MM.1S (cell line): ENCODE measurements around the gene PTPRK.

ENCODE experiments used
- DNase-seq: peaks from one replicate; pipeline ENCODE4 v3.0.0-alpha.2; 2015
- H2AFZ ChIP-seq: fragments of 300-600 bp; sonication (generic); 2 replicates; pipeline ENCODE4 v1.6.0; 2016; ENCODE audit warnings: antibody characterized with exemption, low read length
- H3F3A ChIP-seq: fragments of 300-600 bp; sonication (generic); 2 replicates; pipeline ENCODE4 v1.6.1; 2016; ENCODE audit warnings: mild to moderate bottlenecking, antibody characterized with exemption, low read length, moderate library complexity, mixed read lengths; ENCODE audit not compliant: insufficient read depth
- H3K27ac ChIP-seq: fragments of 300-600 bp; sonication (generic); 2 replicates; pipeline ENCODE4 v1.5.1; 2016; ENCODE audit warnings: mild to moderate bottlenecking, low read length
- H3K27me3 ChIP-seq: fragments of 300-600 bp; sonication (generic); replicated peaks from 2 replicates; pipeline ENCODE4 v1.6.0; 2016; ENCODE audit warnings: low read length; ENCODE audit not compliant: insufficient read depth
- H3K36me3 ChIP-seq: fragments of 300-600 bp; sonication (generic); replicated peaks from 2 replicates; pipeline ENCODE4 v1.6.1; 2016; ENCODE audit warnings: mild to moderate bottlenecking, low read length, mixed read lengths; ENCODE audit not compliant: insufficient read depth
- H3K4me1 ChIP-seq: fragments of 300-600 bp; sonication (generic); 2 replicates; pipeline ENCODE4 v1.6.1; 2016; ENCODE audit warnings: low read length, mixed read lengths
- H3K4me2 ChIP-seq: fragments of 300-600 bp; sonication (generic); 2 replicates; pipeline ENCODE4 v1.6.0; 2016; ENCODE audit warnings: low read depth, low read length
- H3K4me3 ChIP-seq: fragments of 300-600 bp; sonication (generic); 2 replicates; pipeline ENCODE4 v1.5.1; 2016; ENCODE audit warnings: low read length, mixed read lengths
- H3K79me2 ChIP-seq: fragments of 300-600 bp; sonication (generic); 2 replicates; pipeline ENCODE4 v1.6.1; 2016; ENCODE audit warnings: mixed run types, low read length, mixed read lengths
- H3K9ac ChIP-seq: fragments of 300-600 bp; sonication (generic); 2 replicates; pipeline ENCODE4 v1.6.1; 2016; ENCODE audit warnings: low read length, mixed read lengths
- H3K9me2 ChIP-seq: fragments of 300-600 bp; sonication (generic); replicated peaks from 2 replicates; pipeline ENCODE4 v1.6.1; 2016; ENCODE audit warnings: mild to moderate bottlenecking, low read length, mixed read lengths; ENCODE audit not compliant: insufficient read depth
- H3K9me3 ChIP-seq: fragments of 300-600 bp; sonication (generic); replicated peaks from 2 replicates; pipeline ENCODE4 v1.6.1; 2016; ENCODE audit warnings: mild to moderate bottlenecking, low read length, mixed read lengths; ENCODE audit not compliant: insufficient read depth
- H4K20me1 ChIP-seq: fragments of 300-600 bp; sonication (generic); 2 replicates; pipeline ENCODE4 v1.6.1; 2016; ENCODE audit warnings: mild to moderate bottlenecking, low read length, moderate library complexity, mixed read lengths; ENCODE audit not compliant: insufficient read depth
- CTCF ChIP-seq: fragments of 300-600 bp; sonication (generic); IDR thresholded peaks from 2 replicates; pipeline ENCODE4 v1.5.1; 2016; ENCODE audit warnings: antibody characterized with exemption, low read length, mixed read lengths
- EZH2 ChIP-seq: fragments of 300-600 bp; sonication (generic); optimal IDR thresholded peaks from 2 replicates; pipeline ENCODE3; 2017; ENCODE audit warnings: low read depth, mild to moderate bottlenecking, antibody characterized with exemption, low read length, mixed read lengths
- EZH2phosphoT487 ChIP-seq: fragments of 300-600 bp; sonication (generic); IDR thresholded peaks from 2 replicates; pipeline ENCODE4 v1.6.1; 2018; ENCODE audit warnings: antibody characterized with exemption, low read length

The PTPRK gene

GRCh38 chr6:128241216-128241615 is 279.2 kb downstream of the PTPRK start:
- no peak overlapping the region for H3K27ac ChIP-seq
- no peaks in the 10 kb centered on the region for H4K20me1 ChIP-seq
- H3K4me1 ChIP-seq, result no peaks in the 10 kb centered on the region
- no peak for DNase-seq
- H3F3A ChIP-seq, result no peaks in the 10 kb centered on the region
- H3K4me3 ChIP-seq, result no peak overlapping the region
- no peaks in the 10 kb centered on the region for H3K9me3 ChIP-seq
- H3K27me3 ChIP-seq, result no peaks in the 10 kb centered on the region
- no peak overlapping the region for H3K9ac ChIP-seq
- H3K79me2 ChIP-seq, result no peaks in the 10 kb centered on the region
- H2AFZ ChIP-seq, result no peak overlapping the region
- no peaks in the 10 kb centered on the region for H3K9me2 ChIP-seq
- no peak overlapping the region for H3K4me2 ChIP-seq
- no peaks in the 10 kb centered on the region for H3K36me3 ChIP-seq
- TF ChIP-seq CTCF, result no peak
- no peak for TF ChIP-seq EZH2phosphoT487
- no peak for TF ChIP-seq EZH2

GRCh38 chr6:128240024-128240428 is 280.4 kb downstream of the PTPRK start:
- TF ChIP-seq EZH2, result no peak
- no peak for TF ChIP-seq EZH2phosphoT487
- TF ChIP-seq CTCF, result no peak
- Histone ChIP-seq H3K4me1 (no peaks in the 10 kb centered on the region), H4K20me1 (no peaks in the 10 kb centered on the region), H3K36me3 (no peaks in the 10 kb centered on the region), H3K27ac (no peak overlapping the region), H3F3A (no peaks in the 10 kb centered on the region), H3K9ac (no peak overlapping the region), H3K4me3 (no peak overlapping the region), H2AFZ (no peak overlapping the region), H3K79me2 (no peaks in the 10 kb centered on the region), H3K9me3 (no peaks in the 10 kb centered on the region), H3K4me2 (no peak overlapping the region), H3K9me2 (no peaks in the 10 kb centered on the region), H3K27me3 (no peaks in the 10 kb centered on the region)
- DNase-seq, result no peak

GRCh38 chr6:128239146-128239545 is 281.3 kb downstream of the PTPRK start:
- Histone ChIP-seq H3K4me2 (no peak overlapping the region), H4K20me1 (no peaks in the 10 kb centered on the region), H3K4me1 (no peaks in the 10 kb centered on the region)

More at GRCh38 chr6:128239146-128239545, 281.3 kb downstream of the PTPRK start:
- Histone ChIP-seq H3F3A (no peaks in the 10 kb centered on the region), H3K36me3 (no peaks in the 10 kb centered on the region), H3K9ac (no peak overlapping the region), H2AFZ (no peak overlapping the region), H3K27ac (no peak overlapping the region), H3K9me3 (no peaks in the 10 kb centered on the region), H3K79me2 (no peaks in the 10 kb centered on the region), H3K27me3 (no peaks in the 10 kb centered on the region), H3K9me2 (no peaks in the 10 kb centered on the region), H3K4me3 (no peak overlapping the region)
- no peak for DNase-seq
- no peak for TF ChIP-seq CTCF
